Ishikawa (cell line): ENCODE results near the gene FARS2.

Source experiments
- EP300 ChIP-seq: IDR thresholded peaks from 2 replicates; pipeline ENCODE4 v1.6.1; 2012; ENCODE audit warnings: borderline replicate concordance
- TF ChIP-seq, protein P1 (sequence below): IDR thresholded peaks from 2 replicates; pipeline ENCODE4 v1.6.1; 2012; ENCODE audit warnings: low read depth, mild to moderate bottlenecking

- TF ChIP-seq EP300 = no peak
- TF ChIP-seq, protein P1, sequence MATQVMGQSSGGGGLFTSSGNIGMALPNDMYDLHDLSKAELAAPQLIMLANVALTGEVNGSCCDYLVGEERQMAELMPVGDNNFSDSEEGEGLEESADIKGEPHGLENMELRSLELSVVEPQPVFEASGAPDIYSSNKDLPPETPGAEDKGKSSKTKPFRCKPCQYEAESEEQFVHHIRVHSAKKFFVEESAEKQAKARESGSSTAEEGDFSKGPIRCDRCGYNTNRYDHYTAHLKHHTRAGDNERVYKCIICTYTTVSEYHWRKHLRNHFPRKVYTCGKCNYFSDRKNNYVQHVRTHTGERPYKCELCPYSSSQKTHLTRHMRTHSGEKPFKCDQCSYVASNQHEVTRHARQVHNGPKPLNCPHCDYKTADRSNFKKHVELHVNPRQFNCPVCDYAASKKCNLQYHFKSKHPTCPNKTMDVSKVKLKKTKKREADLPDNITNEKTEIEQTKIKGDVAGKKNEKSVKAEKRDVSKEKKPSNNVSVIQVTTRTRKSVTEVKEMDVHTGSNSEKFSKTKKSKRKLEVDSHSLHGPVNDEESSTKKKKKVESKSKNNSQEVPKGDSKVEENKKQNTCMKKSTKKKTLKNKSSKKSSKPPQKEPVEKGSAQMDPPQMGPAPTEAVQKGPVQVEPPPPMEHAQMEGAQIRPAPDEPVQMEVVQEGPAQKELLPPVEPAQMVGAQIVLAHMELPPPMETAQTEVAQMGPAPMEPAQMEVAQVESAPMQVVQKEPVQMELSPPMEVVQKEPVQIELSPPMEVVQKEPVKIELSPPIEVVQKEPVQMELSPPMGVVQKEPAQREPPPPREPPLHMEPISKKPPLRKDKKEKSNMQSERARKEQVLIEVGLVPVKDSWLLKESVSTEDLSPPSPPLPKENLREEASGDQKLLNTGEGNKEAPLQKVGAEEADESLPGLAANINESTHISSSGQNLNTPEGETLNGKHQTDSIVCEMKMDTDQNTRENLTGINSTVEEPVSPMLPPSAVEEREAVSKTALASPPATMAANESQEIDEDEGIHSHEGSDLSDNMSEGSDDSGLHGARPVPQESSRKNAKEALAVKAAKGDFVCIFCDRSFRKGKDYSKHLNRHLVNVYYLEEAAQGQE = no peak
Measured at GRCh38 chr6:5257400-5257799, 3.9 kb upstream of the FARS2 start.
